ENCODE measurements around the gene MAPK9.

MAPK9 gene

GRCh38 chr5:180291943-180292831, at the start of gene MAPK9:
TSS of gene MAPK9 (minus strand) at chr5:180292083. CDS start at chr5:180280561, 11,522 bp downstream.
- DNase-seq, result peak; percentile 86 to 88

- DNase-seq, result no peak
Observed at GRCh38 chr5:180341595-180341994, 49.7 kb upstream of the MAPK9 start.

DNA sequence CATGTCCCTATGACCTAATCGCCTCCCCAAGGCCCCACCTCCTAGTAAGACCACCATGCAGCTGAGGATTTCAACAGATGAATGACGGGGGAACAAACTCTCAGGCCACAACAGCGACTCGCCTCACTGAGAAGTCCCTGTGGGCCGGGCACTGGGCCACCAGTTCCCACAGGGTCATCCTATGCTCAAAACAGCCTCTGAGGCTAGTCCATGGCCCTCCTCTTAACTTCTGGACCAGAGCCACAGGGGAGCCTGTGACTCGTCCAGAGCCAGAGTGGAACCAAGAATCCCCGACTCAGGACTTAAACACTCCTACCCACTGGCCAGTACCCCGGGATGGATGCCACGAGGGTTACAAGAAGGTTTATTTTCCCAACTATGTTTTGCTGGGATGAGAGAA, 49.0 kb upstream of the MAPK9 start:
- DNase-seq, result no peak

- no peak for DNase-seq
Observed at GRCh38 chr5:180339583-180340183, 47.8 kb upstream of the MAPK9 start.

- DNase-seq, result no peak
Observed at GRCh38 chr5:180338001-180338707, 46.3 kb upstream of the MAPK9 start.

GRCh38 chr5:180336234-180337020, 44.5 kb upstream of the MAPK9 start:
- no peak for DNase-seq

DNA sequence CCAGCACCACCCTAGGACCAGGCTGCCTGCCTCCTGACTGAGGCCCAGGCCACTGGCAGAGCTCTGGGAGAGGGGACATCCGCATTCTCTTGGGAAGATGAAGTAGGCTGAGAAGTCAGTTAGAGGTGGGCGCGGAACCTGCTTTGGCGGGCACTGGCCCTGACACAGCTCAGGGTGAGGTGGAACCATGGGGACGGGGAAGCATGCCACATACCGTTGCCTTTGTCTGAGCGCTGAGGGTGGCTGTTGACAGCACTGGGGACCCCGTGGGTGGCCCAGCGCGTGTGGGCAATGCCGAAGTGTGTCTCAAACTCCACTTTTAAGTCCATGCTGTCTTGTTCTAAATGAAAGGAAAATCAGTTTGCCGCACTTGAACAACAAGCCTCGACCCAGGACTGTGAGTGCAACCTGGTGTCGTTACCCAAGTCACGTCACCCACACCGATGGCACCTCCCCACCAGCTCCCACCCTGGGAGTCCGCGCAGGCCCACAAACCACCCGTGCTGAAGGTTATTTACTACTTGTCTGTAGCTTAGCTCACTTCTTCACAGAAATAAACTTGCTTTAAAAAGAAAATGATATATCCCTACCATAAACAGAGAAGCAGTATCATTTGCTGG, 43.8 kb upstream of the MAPK9 start:
- DNase-seq, result no peak

GRCh38 chr5:180334751-180335613, 43.1 kb upstream of the MAPK9 start:
- DNase-seq, result no peak

GRCh38 chr5:180334176-180334575, 42.3 kb upstream of the MAPK9 start:
- no peak for DNase-seq

DNA sequence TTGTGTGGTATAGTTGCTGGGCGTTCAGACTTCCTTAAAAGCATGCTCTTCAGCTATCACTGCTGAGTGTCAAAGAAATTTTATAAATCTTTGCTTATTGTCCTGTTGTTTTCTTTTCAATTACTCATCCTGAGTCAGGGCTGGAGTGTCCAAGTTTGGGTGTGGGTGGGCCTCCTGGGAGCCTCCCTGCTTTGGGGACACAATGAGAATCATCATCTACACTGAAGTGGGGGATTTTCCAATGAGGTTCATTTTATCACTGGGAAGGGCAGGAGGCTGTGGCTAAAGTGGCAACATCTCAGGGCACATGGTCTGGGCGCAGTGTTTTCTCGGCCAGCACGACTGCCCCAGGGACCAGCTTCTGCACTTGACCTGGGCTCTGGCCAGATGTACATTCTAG, 41.8 kb upstream of the MAPK9 start:
- no peak for DNase-seq

GRCh38 chr5:180332861-180333260, 41.0 kb upstream of the MAPK9 start:
- DNase-seq, result no peak

DNA sequence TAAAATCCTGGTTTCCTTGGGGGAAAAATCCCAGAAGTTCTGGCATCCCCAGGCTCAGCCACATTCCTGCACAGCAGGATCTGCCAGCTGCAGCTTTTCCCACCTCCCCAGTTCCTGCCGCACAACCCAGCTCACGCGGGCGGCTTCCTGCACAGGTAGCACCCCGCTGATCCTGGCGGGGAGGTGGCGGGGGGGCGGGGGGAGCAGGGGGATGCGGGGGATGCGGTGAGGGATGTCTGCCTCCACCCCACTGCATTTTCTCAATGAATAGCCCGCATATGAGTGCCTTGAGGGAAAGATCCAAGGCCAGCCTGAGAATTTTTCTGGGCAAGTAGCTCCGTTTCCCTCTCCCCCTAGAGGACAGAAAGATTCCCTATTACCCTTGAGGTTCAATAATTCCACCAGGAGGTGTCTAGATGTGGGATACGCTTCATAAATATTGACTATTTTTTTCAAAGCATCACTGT, 40.2 kb upstream of the MAPK9 start:
- DNase-seq, result no peak

GRCh38 chr5:180331647-180331950, 39.7 kb upstream of the MAPK9 start:
- no peak for DNase-seq

GRCh38 chr5:180330810-180331646, 39.1 kb upstream of the MAPK9 start:
- DNase-seq, result no peak

- no peak for DNase-seq
Observed at GRCh38 chr5:180330270-180330648, 38.4 kb upstream of the MAPK9 start.

DNA sequence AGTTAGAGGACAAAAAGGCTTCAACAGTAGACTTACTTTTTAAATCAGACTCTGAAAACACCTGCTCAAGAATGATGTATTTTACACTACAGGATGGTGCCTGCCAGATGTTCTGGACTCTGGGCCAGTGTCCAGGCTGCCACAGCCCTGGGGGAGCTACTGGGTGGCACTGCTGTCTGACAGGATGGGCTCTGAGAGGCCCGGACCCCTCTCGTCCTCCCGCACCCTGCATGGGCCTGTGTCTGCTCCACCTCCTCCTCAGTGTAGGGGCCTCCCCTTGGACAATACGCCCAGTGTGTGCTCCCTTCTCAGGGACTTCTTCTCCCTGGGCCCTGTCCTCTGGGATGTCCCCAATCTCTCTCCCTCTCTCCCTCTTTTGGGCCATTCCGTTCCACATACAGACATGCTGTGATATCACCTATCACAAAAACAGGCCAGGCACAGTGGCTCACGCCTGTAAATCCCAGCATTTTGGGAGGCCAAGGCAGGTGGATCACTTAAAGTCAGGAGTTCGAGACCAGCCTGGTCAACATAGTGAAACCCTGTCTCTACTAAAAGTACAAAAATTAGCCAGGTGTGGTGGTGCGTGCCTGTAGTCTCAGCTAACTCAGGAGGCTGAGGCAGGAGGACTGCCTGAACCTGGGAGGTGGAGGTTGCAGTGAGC, 37.9 kb upstream of the MAPK9 start:
- no peak for DNase-seq

- no peak for DNase-seq
Observed at GRCh38 chr5:180329138-180329435, 37.2 kb upstream of the MAPK9 start.

DNA sequence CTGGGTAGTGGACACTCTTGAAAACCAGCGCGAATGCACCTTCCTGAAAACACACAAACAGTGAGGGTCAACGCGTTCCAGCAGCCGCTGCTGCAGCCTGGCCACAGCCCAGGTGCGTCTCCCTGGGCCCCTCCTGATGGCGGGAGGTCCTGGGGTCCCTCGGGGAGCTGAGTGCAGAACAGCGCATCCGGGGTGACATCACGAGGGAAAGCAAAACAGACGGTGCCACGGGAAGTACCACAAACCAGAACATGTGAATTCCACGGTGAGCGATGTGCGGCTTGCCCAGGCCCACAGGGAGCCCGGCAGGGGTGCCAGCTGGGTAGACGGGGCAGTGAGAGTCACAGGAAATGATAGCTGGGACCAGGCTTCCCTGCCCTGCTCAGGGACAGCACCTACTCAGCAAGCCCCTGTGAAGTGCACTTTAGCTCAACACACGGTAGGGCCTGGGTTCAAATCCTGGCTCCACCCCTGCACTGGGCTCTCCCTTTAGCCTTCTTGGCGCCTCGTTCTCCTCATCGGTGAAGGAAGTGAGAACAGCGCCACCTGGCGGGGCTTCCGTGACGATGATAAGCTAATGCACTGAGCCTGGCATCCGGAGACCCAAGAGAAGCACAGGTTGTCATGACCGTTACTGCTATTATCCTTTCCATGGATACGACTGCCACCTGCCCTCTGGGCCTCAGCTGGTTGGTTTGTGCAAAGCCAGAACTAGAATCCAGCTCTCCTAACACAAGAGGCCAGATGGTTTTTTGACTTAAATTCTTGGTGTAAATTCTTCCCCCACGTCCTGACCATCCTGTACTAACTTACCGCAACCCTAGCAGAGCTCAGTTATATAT, 36.6 kb upstream of the MAPK9 start:
- DNase-seq, result peak; percentile 80 to 83

DNA sequence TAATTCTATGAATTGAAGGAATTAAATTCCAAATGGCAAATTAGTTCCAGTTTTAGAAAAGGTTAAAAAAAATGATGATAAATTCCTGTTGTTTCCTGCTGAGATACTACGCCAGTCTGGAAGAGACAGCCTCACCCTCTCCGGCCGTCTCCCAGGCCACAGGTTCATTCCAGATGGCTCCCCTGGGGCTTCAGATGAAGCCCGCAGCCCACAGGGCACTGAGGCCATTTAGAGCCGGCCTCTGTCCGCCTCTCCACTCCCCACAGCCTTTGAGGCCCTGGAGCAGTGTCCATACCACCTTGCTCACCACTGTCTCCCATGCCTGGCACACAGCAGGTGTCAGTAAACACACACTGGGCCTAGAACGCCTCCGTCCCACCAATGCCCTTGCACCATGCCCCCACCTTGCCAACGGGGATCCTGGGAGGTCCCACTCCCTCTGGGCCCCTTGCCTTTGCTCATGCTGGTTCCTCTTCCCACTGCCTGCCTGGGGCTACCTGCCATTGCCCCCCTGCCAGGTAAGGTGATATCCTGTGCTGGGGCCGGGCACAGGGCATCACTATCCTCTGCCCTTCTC, 35.2 kb upstream of the MAPK9 start:
- no peak for DNase-seq
